ENCODE measurements around the gene PDE4B. TPM values are rescaled to one million over a fixed set of nuclear protein-coding genes. Genes with fewer than 3 reads are reported as not detected.

The PDE4B gene
- total RNA-seq, 3 donors from 2014 or later, result 8.0 to 207 (median 54.4) TPM

GRCh38 chr1:66275083-66275482 is 482.4 kb downstream of the PDE4B start:
- Histone ChIP-seq H3K27me3 (no peaks in the 10 kb centered on the region), H3K36me3 (no peaks in the 10 kb centered on the region), H3K4me3 (no peak overlapping the region), H3K4me1 (peaks cover 4 to 31% of the 10 kb centered on the region in 2 donors), H3K27ac (peak overlapping the region; percentile 46 to 65), H3K9me3 (no peaks in the 10 kb centered on the region)
- intact Hi-C loops (cut with DNase I; ENCODE audit: low total_unique reads), result no loop called here
- DNase-seq (ENCODE audit: low spot score in 2 of 2), result no peak
- TF ChIP-seq POLR2AphosphoS5 (IDR thresholded peaks at IDR 0.05), result no peak
- TF ChIP-seq, protein P1, sequence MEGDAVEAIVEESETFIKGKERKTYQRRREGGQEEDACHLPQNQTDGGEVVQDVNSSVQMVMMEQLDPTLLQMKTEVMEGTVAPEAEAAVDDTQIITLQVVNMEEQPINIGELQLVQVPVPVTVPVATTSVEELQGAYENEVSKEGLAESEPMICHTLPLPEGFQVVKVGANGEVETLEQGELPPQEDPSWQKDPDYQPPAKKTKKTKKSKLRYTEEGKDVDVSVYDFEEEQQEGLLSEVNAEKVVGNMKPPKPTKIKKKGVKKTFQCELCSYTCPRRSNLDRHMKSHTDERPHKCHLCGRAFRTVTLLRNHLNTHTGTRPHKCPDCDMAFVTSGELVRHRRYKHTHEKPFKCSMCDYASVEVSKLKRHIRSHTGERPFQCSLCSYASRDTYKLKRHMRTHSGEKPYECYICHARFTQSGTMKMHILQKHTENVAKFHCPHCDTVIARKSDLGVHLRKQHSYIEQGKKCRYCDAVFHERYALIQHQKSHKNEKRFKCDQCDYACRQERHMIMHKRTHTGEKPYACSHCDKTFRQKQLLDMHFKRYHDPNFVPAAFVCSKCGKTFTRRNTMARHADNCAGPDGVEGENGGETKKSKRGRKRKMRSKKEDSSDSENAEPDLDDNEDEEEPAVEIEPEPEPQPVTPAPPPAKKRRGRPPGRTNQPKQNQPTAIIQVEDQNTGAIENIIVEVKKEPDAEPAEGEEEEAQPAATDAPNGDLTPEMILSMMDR (IDR thresholded peaks at IDR 0.05), result no peak
- no peak for TF ChIP-seq POLR2A (IDR thresholded peaks at IDR 0.05)

- intact Hi-C loops (cut with DNase I; ENCODE audit: low total_unique reads), result no loop called here
- no peak for DNase-seq (ENCODE audit: low spot score in 2 of 2)
- Histone ChIP-seq H3K27ac (peak overlapping the region; percentile 46 to 65), H3K27me3 (no peaks in the 10 kb centered on the region), H3K9me3 (no peaks in the 10 kb centered on the region), H3K4me1 (peaks cover 4 to 31% of the 10 kb centered on the region in 2 donors), H3K4me3 (no peak overlapping the region), H3K36me3 (no peaks in the 10 kb centered on the region)
- TF ChIP-seq, protein P1 (IDR thresholded peaks at IDR 0.05), result no peak
- TF ChIP-seq POLR2A (IDR thresholded peaks at IDR 0.05) (no peak), POLR2AphosphoS5 (IDR thresholded peaks at IDR 0.05) (no peak)
Measured at GRCh38 chr1:66275601-66276023, 482.9 kb downstream of the PDE4B start.

GRCh38 chr1:66276218-66276617 is 483.5 kb downstream of the PDE4B start:
- Histone ChIP-seq H3K9me3 (no peaks in the 10 kb centered on the region), H3K27ac (peak overlapping the region; percentile 46 to 65), H3K27me3 (no peaks in the 10 kb centered on the region), H3K4me1 (peaks cover 4 to 25% of the 10 kb centered on the region in 2 donors), H3K4me3 (no peak overlapping the region), H3K36me3 (no peaks in the 10 kb centered on the region)
- no peak for DNase-seq (ENCODE audit: low spot score in 2 of 2)
- TF ChIP-seq, protein P1 (IDR thresholded peaks at IDR 0.05), result no peak
- no peak for TF ChIP-seq POLR2A (IDR thresholded peaks at IDR 0.05)
- TF ChIP-seq POLR2AphosphoS5 (IDR thresholded peaks at IDR 0.05), result no peak
- intact Hi-C loops (cut with DNase I; ENCODE audit: low total_unique reads), result no loop called here

DNA sequence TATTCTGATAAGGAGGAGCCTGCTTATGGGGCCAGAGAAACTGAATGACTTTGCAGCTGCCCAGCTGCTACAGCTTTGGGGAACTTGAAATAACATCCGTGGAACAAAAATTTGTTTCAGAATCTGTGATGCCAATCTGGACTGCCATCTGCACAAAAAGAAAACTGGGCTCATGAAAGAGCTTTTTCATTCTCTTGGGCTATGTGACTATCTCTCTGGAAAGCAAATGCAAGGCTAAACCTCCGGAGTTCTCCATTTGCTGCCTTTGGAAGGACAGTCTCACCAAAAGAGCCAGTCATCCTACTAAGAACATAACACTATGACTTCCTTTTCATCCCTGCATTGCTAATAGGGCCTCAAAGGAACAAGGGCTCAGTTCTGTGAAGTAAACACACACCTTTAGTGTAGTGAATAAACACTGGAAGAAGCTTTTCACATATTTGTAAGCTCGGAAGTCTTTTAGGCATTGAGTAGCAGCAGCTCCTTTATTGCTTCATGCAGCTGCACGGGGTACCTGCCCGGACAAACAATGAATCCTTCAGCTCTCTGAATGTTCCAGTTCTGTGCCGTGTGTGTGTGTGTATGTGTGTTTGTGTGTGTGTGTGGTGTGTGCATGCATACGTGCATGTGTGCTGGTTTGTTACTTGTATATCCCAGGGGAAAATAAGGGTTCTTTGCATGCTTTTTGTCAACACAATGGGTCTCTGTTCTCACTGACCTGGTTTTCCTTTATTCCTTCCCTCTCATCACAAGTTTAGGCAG is 485.7 kb downstream of the PDE4B start:
- Histone ChIP-seq H3K27ac (peak overlapping the region; percentile 49 to 73), H3K4me1 (peaks cover 9 to 19% of the 10 kb centered on the region in 2 donors), H3K36me3 (no peaks in the 10 kb centered on the region), H3K9me3 (no peaks in the 10 kb centered on the region), H3K27me3 (no peaks in the 10 kb centered on the region), H3K4me3 (no peak overlapping the region)
- DNase-seq (ENCODE audit: low spot score in 2 of 2), result no peak
- no peak for TF ChIP-seq POLR2AphosphoS5 (IDR thresholded peaks at IDR 0.05)
- TF ChIP-seq, protein P1 (IDR thresholded peaks at IDR 0.05), result no peak
- no peak for TF ChIP-seq POLR2A (IDR thresholded peaks at IDR 0.05)
- intact Hi-C loops (cut with DNase I; ENCODE audit: low total_unique reads), result no loop called here

- Histone ChIP-seq H3K4me3 (no peak overlapping the region), H3K4me1 (peaks cover 9 to 10% of the 10 kb centered on the region in 2 donors), H3K27me3 (no peaks in the 10 kb centered on the region), H3K9me3 (no peaks in the 10 kb centered on the region), H3K36me3 (no peaks in the 10 kb centered on the region), H3K27ac (peak overlapping the region; percentile 71 to 72)
- DNase-seq (ENCODE audit: low spot score in 2 of 2), result no peak
- intact Hi-C loops (cut with DNase I; ENCODE audit: low total_unique reads), result no loop called here
- TF ChIP-seq POLR2A (IDR thresholded peaks at IDR 0.05), result no peak
- TF ChIP-seq POLR2AphosphoS5 (IDR thresholded peaks at IDR 0.05), result no peak
Measured at GRCh38 chr1:66281808-66282207, 489.1 kb downstream of the PDE4B start.
